ENCODE measurements around the gene MAN1A1. TPM values are rescaled to one million over a fixed set of nuclear protein-coding genes. Genes with fewer than 3 reads are reported as not detected.
A peak's percentile ranks its signal among the peaks of the same experiment; 100 is the strongest.
"Not testable (repeated sequence)": the region's sequence is repeated elsewhere in the genome, so short reads cannot be mapped to it uniquely, and the experiment has no call there.

Gene MAN1A1
- total RNA-seq (14.7 TPM), polyA plus RNA-seq (23.6 TPM)
- long read RNA-seq, donor 1: 0 reads
- long read RNA-seq, donor 2: 0 reads
- long read RNA-seq, donor 3, full-length matches to known transcripts: 1 of 1 reads
- long read RNA-seq, donor 3, partial matches to known transcripts: 0 of 1 reads
- long read RNA-seq, donor 3, other reads (novel, unspliced or antisense): 0 of 1 reads
- long read RNA-seq, donor 4, full-length matches to known transcripts: 2 of 2 reads
- long read RNA-seq, donor 4, partial matches to known transcripts: 0 of 2 reads
- long read RNA-seq, donor 4, other reads (novel, unspliced or antisense): 0 of 2 reads
- long read RNA-seq, donor 5, full-length matches to known transcripts: 7 of 14 reads
- long read RNA-seq, donor 5, partial matches to known transcripts: 7 of 14 reads
- long read RNA-seq, donor 5, other reads (novel, unspliced or antisense): 0 of 14 reads
- long read RNA-seq, donor 6, full-length matches to known transcripts: 1 of 7 reads
- long read RNA-seq, donor 6, partial matches to known transcripts: 6 of 7 reads
- long read RNA-seq, donor 6, other reads (novel, unspliced or antisense): 0 of 7 reads
- long read RNA-seq, donor 7, full-length matches to known transcripts: 1 of 1 reads
- long read RNA-seq, donor 7, partial matches to known transcripts: 0 of 1 reads
- long read RNA-seq, donor 7, other reads (novel, unspliced or antisense): 0 of 1 reads
- long read RNA-seq, donor 8, full-length matches to known transcripts: 1 of 8 reads
- long read RNA-seq, donor 8, partial matches to known transcripts: 7 of 8 reads
- long read RNA-seq, donor 8, other reads (novel, unspliced or antisense): 0 of 8 reads
- long read RNA-seq, donor 9, full-length matches to known transcripts: 1 of 1 reads
- long read RNA-seq, donor 9, partial matches to known transcripts: 0 of 1 reads
- long read RNA-seq, donor 9, other reads (novel, unspliced or antisense): 0 of 1 reads
- long read RNA-seq, donor 10, full-length matches to known transcripts: 3 of 3 reads
- long read RNA-seq, donor 10, partial matches to known transcripts: 0 of 3 reads
- long read RNA-seq, donor 10, other reads (novel, unspliced or antisense): 0 of 3 reads

DNA sequence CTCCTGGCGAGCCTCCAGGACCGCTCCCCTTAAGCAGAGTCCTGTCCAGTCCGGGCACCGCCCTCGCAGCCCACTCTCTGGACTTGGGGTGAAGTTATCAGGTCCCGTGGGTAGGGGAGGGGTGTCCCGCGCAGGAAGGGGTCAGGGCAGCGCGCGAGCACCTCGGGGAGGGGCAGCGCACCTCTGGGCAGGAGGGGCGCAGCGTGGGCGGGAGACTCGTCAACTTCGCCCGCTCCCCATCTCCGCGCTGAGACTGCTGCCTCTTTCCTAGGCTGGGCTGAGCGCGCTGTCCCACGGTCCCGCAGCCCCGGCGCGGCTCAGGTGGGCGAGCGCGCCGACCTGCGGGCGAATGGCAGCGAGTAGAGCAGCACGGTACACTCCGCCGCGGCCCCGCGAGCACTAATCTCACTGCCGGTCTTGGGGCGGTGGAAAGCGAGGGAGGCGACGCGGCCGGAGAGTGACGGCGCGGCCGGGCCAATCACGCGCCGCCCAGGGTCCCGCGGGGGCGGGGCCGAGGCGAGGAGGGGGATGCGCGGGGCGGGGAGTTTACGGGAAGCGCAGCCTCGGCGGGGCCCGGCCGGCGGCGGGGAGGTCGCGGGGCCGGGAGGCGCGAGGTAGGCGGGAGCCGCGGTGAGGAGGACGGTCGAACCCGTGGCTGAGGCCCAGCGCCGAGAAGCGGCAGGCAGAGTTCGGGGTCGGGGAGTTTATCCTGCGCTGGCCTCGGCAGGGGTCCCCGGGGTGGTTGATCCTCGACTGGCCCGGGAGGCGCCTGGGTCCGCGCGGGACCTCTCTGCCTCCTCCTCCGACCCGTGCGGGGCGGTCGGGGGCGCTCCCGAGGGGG lies at the start of gene MAN1A1:
TSS of gene MAN1A1 (minus strand) at position 401 of the 841 bp plus-strand sequence. CDS start 696 bp downstream, outside the sequence.
- Histone ChIP-seq H3K4me3 (ENCODE audit: low read length in 2 of 2) (peak within 1 kb of the TSS; percentile 83 to 89), H3K27ac (ENCODE audit: low read depth in 1 of 2, low read length in 1 of 2) (peak within 1 kb of the TSS; percentile 90 to 94), H3K36me3 (ENCODE audit: control insufficient read depth in 2 of 2, insufficient read depth in 2 of 2, low read length in 1 of 2) (no peaks in the 10 kb centered on the region), H3K27me3 (ENCODE audit: control insufficient read depth in 2 of 2, insufficient read depth in 1 of 2, low read length in 1 of 2) (peaks cover 0 to 8% of the 10 kb centered on the region in 2 donors), H3K9me3 (ENCODE audit: control insufficient read depth in 2 of 2, insufficient read depth in 1 of 2, low read length in 1 of 2) (no peaks in the 10 kb centered on the region), H3K4me1 (ENCODE audit: control insufficient read depth in 2 of 2, insufficient read depth in 2 of 2, low read length in 2 of 2) (peaks cover 11 to 22% of the 10 kb centered on the region in 2 donors)
- WGBS: under 1% methylated on average over 103 of the region's 103 CpGs
- DNase-seq (ENCODE audit: low read depth in 6 of 9, low spot score in 9 of 9): peak; percentile 63 to 97 (median 89)

- H3K27ac ChIP-seq (ENCODE audit: low read depth in 1 of 2, low read length in 1 of 2): no peak overlapping the region
- DNase-seq (ENCODE audit: low read depth in 6 of 9, low spot score in 9 of 9): no peak
- H3K9me3 ChIP-seq (ENCODE audit: control insufficient read depth in 2 of 2, insufficient read depth in 1 of 2, low read length in 1 of 2): peaks cover 0 to 6% of the 10 kb centered on the region in 2 donors
- H3K27me3 ChIP-seq (ENCODE audit: control insufficient read depth in 2 of 2, insufficient read depth in 1 of 2, low read length in 1 of 2): no peaks in the 10 kb centered on the region
- H3K36me3 ChIP-seq (ENCODE audit: control insufficient read depth in 2 of 2, insufficient read depth in 2 of 2, low read length in 1 of 2): no peaks in the 10 kb centered on the region
- no peak overlapping the region for H3K4me3 ChIP-seq (ENCODE audit: low read length in 2 of 2)
- WGBS: 92% methylated on average over 2 of the region's 2 CpGs
- no peaks in the 10 kb centered on the region for H3K4me1 ChIP-seq (ENCODE audit: control insufficient read depth in 2 of 2, insufficient read depth in 2 of 2, low read length in 2 of 2)
Observed at GRCh38 chr6:119395192-119395591, 45.6 kb upstream of the MAN1A1 start.

GRCh38 chr6:119390247-119390793 lies 40.8 kb upstream of the MAN1A1 start:
- no peak for DNase-seq (ENCODE audit: low read depth in 6 of 9, low spot score in 9 of 9)
- Histone ChIP-seq H3K4me1 (ENCODE audit: control insufficient read depth in 2 of 2, insufficient read depth in 2 of 2, low read length in 2 of 2) (no peaks in the 10 kb centered on the region), H3K27ac (ENCODE audit: low read depth in 1 of 2, low read length in 1 of 2) (no peak overlapping the region), H3K4me3 (ENCODE audit: low read length in 2 of 2) (no peak overlapping the region), H3K36me3 (ENCODE audit: control insufficient read depth in 2 of 2, insufficient read depth in 2 of 2, low read length in 1 of 2) (no peaks in the 10 kb centered on the region), H3K9me3 (ENCODE audit: control insufficient read depth in 2 of 2, insufficient read depth in 1 of 2, low read length in 1 of 2) (no peaks in the 10 kb centered on the region), H3K27me3 (ENCODE audit: control insufficient read depth in 2 of 2, insufficient read depth in 1 of 2, low read length in 1 of 2) (no peaks in the 10 kb centered on the region)

DNA sequence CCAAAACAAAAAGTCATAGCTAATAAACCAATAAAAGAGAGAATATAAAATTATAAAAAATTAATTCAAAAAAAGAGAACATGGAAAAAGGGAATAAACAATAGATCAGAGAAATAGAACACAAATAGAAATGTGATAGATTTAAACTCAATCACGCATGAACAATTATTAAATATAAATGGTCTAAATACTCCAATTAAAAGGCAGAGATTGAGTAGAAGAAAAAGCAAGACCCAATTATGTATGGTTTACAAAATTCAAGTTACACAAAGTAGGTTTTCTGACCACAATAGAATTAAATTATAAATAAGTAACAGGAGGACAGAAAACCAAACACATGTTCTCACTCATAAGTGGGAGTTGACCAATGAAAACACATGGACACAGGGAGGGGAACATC lies 36.4 kb upstream of the MAN1A1 start:
- Histone ChIP-seq H3K27me3 (ENCODE audit: control insufficient read depth in 2 of 2, insufficient read depth in 1 of 2, low read length in 1 of 2) (no peaks in the 10 kb centered on the region), H3K4me3 (ENCODE audit: low read length in 2 of 2) (no peak overlapping the region), H3K36me3 (ENCODE audit: control insufficient read depth in 2 of 2, insufficient read depth in 2 of 2, low read length in 1 of 2) (no peaks in the 10 kb centered on the region), H3K4me1 (ENCODE audit: control insufficient read depth in 2 of 2, insufficient read depth in 2 of 2, low read length in 2 of 2) (no peaks in the 10 kb centered on the region), H3K27ac (ENCODE audit: low read depth in 1 of 2, low read length in 1 of 2) (no peak overlapping the region), H3K9me3 (ENCODE audit: control insufficient read depth in 2 of 2, insufficient read depth in 1 of 2, low read length in 1 of 2) (no peaks in the 10 kb centered on the region)
- no peak for DNase-seq (ENCODE audit: low read depth in 6 of 9, low spot score in 9 of 9)
- WGBS: 98% methylated on average over 1 of the region's 1 CpG

GRCh38 chr6:119384444-119384843 lies 34.9 kb upstream of the MAN1A1 start:
- Histone ChIP-seq H3K4me1 (ENCODE audit: control insufficient read depth in 2 of 2, insufficient read depth in 2 of 2, low read length in 2 of 2) (no peaks in the 10 kb centered on the region), H3K9me3 (ENCODE audit: control insufficient read depth in 2 of 2, insufficient read depth in 1 of 2, low read length in 1 of 2) (no peaks in the 10 kb centered on the region), H3K27me3 (ENCODE audit: control insufficient read depth in 2 of 2, insufficient read depth in 1 of 2, low read length in 1 of 2) (no peaks in the 10 kb centered on the region), H3K4me3 (ENCODE audit: low read length in 2 of 2) (no peak overlapping the region), H3K27ac (ENCODE audit: low read depth in 1 of 2, low read length in 1 of 2) (no peak overlapping the region), H3K36me3 (ENCODE audit: control insufficient read depth in 2 of 2, insufficient read depth in 2 of 2, low read length in 1 of 2) (no peaks in the 10 kb centered on the region)
- no peak for DNase-seq (ENCODE audit: low read depth in 6 of 9, low spot score in 9 of 9)

GRCh38 chr6:119379809-119380208 lies 30.2 kb upstream of the MAN1A1 start:
- Histone ChIP-seq H3K36me3 (ENCODE audit: control insufficient read depth in 2 of 2, insufficient read depth in 2 of 2, low read length in 1 of 2) (no peaks in the 10 kb centered on the region), H3K4me3 (ENCODE audit: low read length in 2 of 2) (no peak overlapping the region), H3K27ac (ENCODE audit: low read depth in 1 of 2, low read length in 1 of 2) (no peak overlapping the region), H3K4me1 (ENCODE audit: control insufficient read depth in 2 of 2, insufficient read depth in 2 of 2, low read length in 2 of 2) (no peaks in the 10 kb centered on the region), H3K9me3 (ENCODE audit: control insufficient read depth in 2 of 2, insufficient read depth in 1 of 2, low read length in 1 of 2) (no peaks in the 10 kb centered on the region), H3K27me3 (ENCODE audit: control insufficient read depth in 2 of 2, insufficient read depth in 1 of 2, low read length in 1 of 2) (no peaks in the 10 kb centered on the region)
- no peak for DNase-seq (ENCODE audit: low read depth in 6 of 9, low spot score in 9 of 9)

DNA sequence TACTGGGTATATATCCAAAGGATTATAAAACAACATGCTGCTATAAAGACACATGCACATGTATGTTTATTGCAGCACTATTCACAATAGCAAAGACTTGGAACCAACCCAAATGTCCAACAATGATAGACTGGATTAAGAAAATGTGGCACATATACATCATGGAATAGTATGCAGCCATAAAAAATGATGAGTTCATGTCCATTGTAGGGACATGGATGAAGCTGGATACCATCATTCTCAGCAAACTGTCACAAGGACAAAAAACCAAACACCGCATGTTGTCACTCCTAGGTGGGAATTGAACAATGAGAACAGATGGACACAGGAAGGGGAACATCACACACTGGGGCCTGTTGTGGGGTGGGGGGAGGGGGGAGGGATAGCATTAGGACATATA lies 27.5 kb upstream of the MAN1A1 start:
- not testable (repeated sequence) for H3K27me3 ChIP-seq (ENCODE audit: control insufficient read depth in 2 of 2, insufficient read depth in 1 of 2, low read length in 1 of 2); H3K9me3 ChIP-seq (ENCODE audit: control insufficient read depth in 2 of 2, insufficient read depth in 1 of 2, low read length in 1 of 2); DNase-seq (ENCODE audit: low read depth in 6 of 9, low spot score in 9 of 9); H3K27ac ChIP-seq (ENCODE audit: low read depth in 1 of 2, low read length in 1 of 2); H3K4me1 ChIP-seq (ENCODE audit: control insufficient read depth in 2 of 2, insufficient read depth in 2 of 2, low read length in 2 of 2); H3K36me3 ChIP-seq (ENCODE audit: control insufficient read depth in 2 of 2, insufficient read depth in 2 of 2, low read length in 1 of 2); H3K4me3 ChIP-seq (ENCODE audit: low read length in 2 of 2)
- WGBS: 100% methylated on average over 1 of the region's 1 CpG

DNA sequence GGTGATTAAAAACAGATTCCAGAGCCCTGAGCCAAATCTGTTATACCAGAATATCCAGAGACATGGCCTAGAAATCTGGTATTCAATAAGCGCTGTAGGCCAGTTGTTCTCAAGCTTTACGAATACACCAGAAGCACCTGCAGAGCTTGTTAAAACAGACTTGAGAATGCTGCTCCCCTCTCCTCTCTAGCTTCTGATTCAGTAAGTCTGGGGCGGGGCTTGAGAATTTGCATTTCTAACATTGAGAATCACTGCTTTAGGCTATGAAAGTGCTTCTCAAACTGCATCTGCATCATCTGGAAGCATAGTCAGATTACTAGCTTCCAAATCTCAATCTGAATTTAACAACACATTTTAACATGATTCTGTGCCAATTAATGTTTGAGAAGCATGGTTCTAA lies 20.5 kb upstream of the MAN1A1 start:
- Histone ChIP-seq H3K4me3 (ENCODE audit: low read length in 2 of 2) (no peak overlapping the region), H3K27ac (ENCODE audit: low read depth in 1 of 2, low read length in 1 of 2) (no peak overlapping the region), H3K9me3 (ENCODE audit: control insufficient read depth in 2 of 2, insufficient read depth in 1 of 2, low read length in 1 of 2) (no peaks in the 10 kb centered on the region), H3K27me3 (ENCODE audit: control insufficient read depth in 2 of 2, insufficient read depth in 1 of 2, low read length in 1 of 2) (no peaks in the 10 kb centered on the region), H3K36me3 (ENCODE audit: control insufficient read depth in 2 of 2, insufficient read depth in 2 of 2, low read length in 1 of 2) (no peaks in the 10 kb centered on the region), H3K4me1 (ENCODE audit: control insufficient read depth in 2 of 2, insufficient read depth in 2 of 2, low read length in 2 of 2) (no peaks in the 10 kb centered on the region)
- 98% methylated on average over 3 of the region's 3 CpGs for WGBS
- DNase-seq (ENCODE audit: low read depth in 6 of 9, low spot score in 9 of 9): no peak

All from thymus (tissue), 14 donors.